ENCODE measurements around the gene C11orf54. TPM values are rescaled to one million over a fixed set of nuclear protein-coding genes. Genes with fewer than 3 reads are reported as not detected.

Gene C11orf54
- total RNA-seq, 1 experiment from 2014 or later: 18.0 TPM

DNA sequence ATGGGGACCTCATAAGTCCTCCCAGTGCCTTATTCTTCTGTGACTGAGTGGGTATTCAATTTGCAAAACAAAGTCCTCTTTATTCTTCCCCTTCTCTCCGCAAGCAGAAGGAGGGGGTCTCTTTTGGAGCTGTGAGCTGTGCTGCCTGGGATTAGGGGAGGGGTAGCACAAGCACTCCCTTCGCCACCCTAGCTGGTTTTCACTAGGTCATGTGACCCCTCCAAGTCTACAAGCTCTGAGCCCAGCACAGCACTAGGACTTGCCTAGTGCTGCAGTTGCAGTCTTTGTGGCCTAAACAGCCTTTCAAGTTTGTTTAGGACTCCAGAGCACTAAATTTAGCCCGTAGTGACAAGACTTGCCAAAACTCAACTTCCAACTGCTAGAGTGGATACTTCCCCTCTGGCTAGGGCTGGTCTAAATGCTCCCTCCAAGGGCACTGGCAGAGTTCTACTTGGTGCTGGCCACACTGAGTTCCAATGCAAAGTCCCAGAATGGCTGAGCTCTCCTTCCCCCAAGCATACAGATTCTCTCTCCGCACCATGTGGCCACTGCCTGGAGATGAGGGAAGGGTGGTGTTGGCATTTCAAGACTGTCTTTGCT lies 25.6 kb upstream of the C11orf54 start:
- Histone ChIP-seq H3K9me3 (ENCODE audit: control insufficient read depth, low read depth, low read length) (no peaks in the 10 kb centered on the region), H2BK120ac (ENCODE audit: low read depth, low read length, poor library complexity, severe bottlenecking) (no peak overlapping the region), H2AFZ (ENCODE audit: low read length) (no peak overlapping the region), H2BK5ac (ENCODE audit: insufficient read length, low read length) (no peak overlapping the region), H3K79me2 (ENCODE audit: insufficient read depth, low read length) (no peaks in the 10 kb centered on the region), H3K23me2 (ENCODE audit: insufficient read length, low read depth, low read length, poor library complexity, severe bottlenecking) (no peaks in the 10 kb centered on the region), H2BK20ac (ENCODE audit: low read depth, low read length, poor library complexity, severe bottlenecking) (no peak overlapping the region), H3K79me1 (ENCODE audit: insufficient read depth, low read depth, low read length, poor library complexity, severe bottlenecking) (no peaks in the 10 kb centered on the region), H3K4me1 (ENCODE audit: insufficient read depth, low read length) (no peaks in the 10 kb centered on the region), H3K9ac (ENCODE audit: extremely low read depth, insufficient read length, low read length) (no peak overlapping the region), H4K20me1 (ENCODE audit: control insufficient read depth, insufficient read depth, insufficient read length) (no peaks in the 10 kb centered on the region), H2BK15ac (ENCODE audit: low read depth, low read length) (no peak overlapping the region), H3K4ac (ENCODE audit: low read depth, low read length) (no peak overlapping the region), H2BK12ac (ENCODE audit: insufficient read length, low read depth, low read length) (no peak overlapping the region), H3K4me2 (ENCODE audit: insufficient read depth, insufficient read length, low read length) (no peak overlapping the region), H3K56ac (ENCODE audit: insufficient read length, low read depth, low read length) (no peak overlapping the region), H3T11ph (ENCODE audit: low read length) (no peak overlapping the region), H2AK5ac (ENCODE audit: insufficient read length, low read length) (no peak overlapping the region), H4K8ac (replicated peaks; ENCODE audit: insufficient read length, low read depth, low read length) (no peak overlapping the region), H4K5ac (ENCODE audit: insufficient read length, low read depth, low read length) (no peak overlapping the region), H3K27me3 (ENCODE audit: insufficient read depth, low read length) (no peaks in the 10 kb centered on the region), H3K27ac (ENCODE audit: insufficient read length, low read depth, low read length) (no peak overlapping the region), H3K14ac (ENCODE audit: insufficient read depth, low read length) (no peak overlapping the region), H3K23ac (ENCODE audit: insufficient read length, low read depth, low read length) (no peak overlapping the region), H3K18ac (ENCODE audit: insufficient read length, low read depth, low read length) (no peak overlapping the region), H4K91ac (ENCODE audit: insufficient read length, low read depth, low read length) (no peak overlapping the region)
- TF ChIP-seq, protein P1, sequence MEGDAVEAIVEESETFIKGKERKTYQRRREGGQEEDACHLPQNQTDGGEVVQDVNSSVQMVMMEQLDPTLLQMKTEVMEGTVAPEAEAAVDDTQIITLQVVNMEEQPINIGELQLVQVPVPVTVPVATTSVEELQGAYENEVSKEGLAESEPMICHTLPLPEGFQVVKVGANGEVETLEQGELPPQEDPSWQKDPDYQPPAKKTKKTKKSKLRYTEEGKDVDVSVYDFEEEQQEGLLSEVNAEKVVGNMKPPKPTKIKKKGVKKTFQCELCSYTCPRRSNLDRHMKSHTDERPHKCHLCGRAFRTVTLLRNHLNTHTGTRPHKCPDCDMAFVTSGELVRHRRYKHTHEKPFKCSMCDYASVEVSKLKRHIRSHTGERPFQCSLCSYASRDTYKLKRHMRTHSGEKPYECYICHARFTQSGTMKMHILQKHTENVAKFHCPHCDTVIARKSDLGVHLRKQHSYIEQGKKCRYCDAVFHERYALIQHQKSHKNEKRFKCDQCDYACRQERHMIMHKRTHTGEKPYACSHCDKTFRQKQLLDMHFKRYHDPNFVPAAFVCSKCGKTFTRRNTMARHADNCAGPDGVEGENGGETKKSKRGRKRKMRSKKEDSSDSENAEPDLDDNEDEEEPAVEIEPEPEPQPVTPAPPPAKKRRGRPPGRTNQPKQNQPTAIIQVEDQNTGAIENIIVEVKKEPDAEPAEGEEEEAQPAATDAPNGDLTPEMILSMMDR (conservative IDR thresholded peaks at IDR 0.05): no peak
- no CpG with 5 or more reads among the region's 4 CpGs for WGBS (ENCODE audit: extremely low coverage, insufficient read length, low lambda C conversion rate)
- H3K4me3 Mint-ChIP-seq: no peak overlapping the region
- DNase-seq: no peak
- peaks cover 1 to 4% of the 10 kb centered on the region in 2 experiments; a peak in 1 of 5 replicates for H3K9me3 Mint-ChIP-seq
- peaks cover 25 to 55% (median 53%) of the 10 kb centered on the region in 3 experiments for H3K36me3 Mint-ChIP-seq (ENCODE audit: insufficient read depth in 1 of 3, low read depth in 3 of 3)
- H3K4me1 Mint-ChIP-seq: peaks cover 16 to 20% of the 10 kb centered on the region in 2 experiments
- peak overlapping the region; percentile 14 to 63 (median 29); a peak in 3 of 7 replicates for H3K27ac Mint-ChIP-seq
- no peaks in the 10 kb centered on the region for H3K27me3 Mint-ChIP-seq (ENCODE audit: low read depth)
